GM21737 (cell line): ENCODE data around the gene BPIFB2.
"Not testable (repeated sequence)": the region's sequence is repeated elsewhere in the genome, so short reads cannot be mapped to it uniquely, and the experiment has no call there.

Experiments
- ATAC-seq: cut with Tn5 transposase; IDR thresholded peaks from one replicate; pipeline ENCODE4 v1.9.1; 2021; ENCODE audit warnings: mild to moderate bottlenecking, moderate library complexity; ENCODE audit not compliant: unreplicated experiment

Gene BPIFB2

GRCh38 chr20:32970115-32970972 is 37.2 kb upstream of the BPIFB2 start:
- ATAC-seq: no peak

GRCh38 chr20:32970973-32971300 is 36.6 kb upstream of the BPIFB2 start:
- no peak for ATAC-seq

- no peak for ATAC-seq
Observed at GRCh38 chr20:32971703-32972161, 35.8 kb upstream of the BPIFB2 start.

- peak; percentile 81 for ATAC-seq
Observed at GRCh38 chr20:32972181-32973076, 35.1 kb upstream of the BPIFB2 start.

GRCh38 chr20:32973077-32973717 is 34.3 kb upstream of the BPIFB2 start:
- no peak for ATAC-seq

- not testable (repeated sequence) for ATAC-seq
Observed at GRCh38 chr20:32974204-32975064, 33.1 kb upstream of the BPIFB2 start.

GRCh38 chr20:32975121-32975520 is 32.4 kb upstream of the BPIFB2 start:
- not testable (repeated sequence) for ATAC-seq

- no peak for ATAC-seq
Observed at GRCh38 chr20:32975698-32976674, 31.5 kb upstream of the BPIFB2 start.

GRCh38 chr20:32976746-32977145 is 30.8 kb upstream of the BPIFB2 start:
- ATAC-seq: no peak

- ATAC-seq: no peak
Observed at GRCh38 chr20:32977281-32978008, 30.1 kb upstream of the BPIFB2 start.

GRCh38 chr20:32978009-32978335 is 29.5 kb upstream of the BPIFB2 start:
- no peak for ATAC-seq

GRCh38 chr20:32979201-32979998 is 28.1 kb upstream of the BPIFB2 start:
- no peak for ATAC-seq

GRCh38 chr20:32980131-32980941 is 27.2 kb upstream of the BPIFB2 start:
- ATAC-seq: no peak

GRCh38 chr20:32980990-32981389 is 26.5 kb upstream of the BPIFB2 start:
- ATAC-seq: no peak

- ATAC-seq: no peak
Observed at GRCh38 chr20:32982617-32983458, 24.7 kb upstream of the BPIFB2 start.

GRCh38 chr20:32983459-32984112 is 23.9 kb upstream of the BPIFB2 start:
- ATAC-seq: no peak
